Measurements from ENCODE around the gene FARP1.

Gene FARP1

DNA sequence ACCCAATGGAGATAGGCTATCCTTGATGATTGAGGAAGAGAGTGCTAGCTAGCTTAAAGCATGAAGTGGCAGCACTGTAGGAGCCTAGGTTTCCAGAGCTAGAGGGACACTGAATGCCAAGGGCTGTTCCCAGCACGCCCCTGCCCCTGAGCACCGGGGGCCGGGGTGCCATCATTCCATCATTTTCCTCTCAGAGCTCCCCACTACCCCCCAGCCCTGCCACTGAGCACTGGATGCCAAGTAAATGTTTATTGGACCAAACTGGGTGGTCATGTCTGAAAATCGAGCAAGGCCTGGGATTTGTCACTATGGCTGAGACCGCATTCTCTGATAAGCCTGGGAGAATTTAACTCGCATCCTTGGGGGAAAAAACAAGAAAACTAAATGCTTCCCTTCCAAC is 291.2 kb downstream of the FARP1 start:
- DNase-seq: no peak

DNA sequence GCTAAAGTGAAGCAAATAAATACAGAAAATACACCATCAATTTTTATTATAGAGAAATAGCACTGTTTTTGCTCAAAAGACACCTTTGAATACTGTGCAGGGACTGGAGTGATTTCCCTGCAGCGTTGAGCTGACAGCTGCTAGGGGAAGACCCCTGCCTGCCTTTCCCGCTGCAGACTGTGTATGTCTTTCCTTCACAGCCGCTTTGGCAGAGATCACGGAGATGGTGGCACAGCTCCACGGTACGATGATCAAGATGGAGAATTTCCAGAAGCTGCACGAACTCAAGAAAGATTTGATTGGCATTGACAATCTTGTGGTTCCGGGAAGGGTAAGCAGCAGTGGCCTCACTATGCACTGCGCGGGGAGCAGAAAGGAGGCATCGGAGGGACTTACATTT is 292.5 kb downstream of the FARP1 start:
- no peak for DNase-seq

DNA sequence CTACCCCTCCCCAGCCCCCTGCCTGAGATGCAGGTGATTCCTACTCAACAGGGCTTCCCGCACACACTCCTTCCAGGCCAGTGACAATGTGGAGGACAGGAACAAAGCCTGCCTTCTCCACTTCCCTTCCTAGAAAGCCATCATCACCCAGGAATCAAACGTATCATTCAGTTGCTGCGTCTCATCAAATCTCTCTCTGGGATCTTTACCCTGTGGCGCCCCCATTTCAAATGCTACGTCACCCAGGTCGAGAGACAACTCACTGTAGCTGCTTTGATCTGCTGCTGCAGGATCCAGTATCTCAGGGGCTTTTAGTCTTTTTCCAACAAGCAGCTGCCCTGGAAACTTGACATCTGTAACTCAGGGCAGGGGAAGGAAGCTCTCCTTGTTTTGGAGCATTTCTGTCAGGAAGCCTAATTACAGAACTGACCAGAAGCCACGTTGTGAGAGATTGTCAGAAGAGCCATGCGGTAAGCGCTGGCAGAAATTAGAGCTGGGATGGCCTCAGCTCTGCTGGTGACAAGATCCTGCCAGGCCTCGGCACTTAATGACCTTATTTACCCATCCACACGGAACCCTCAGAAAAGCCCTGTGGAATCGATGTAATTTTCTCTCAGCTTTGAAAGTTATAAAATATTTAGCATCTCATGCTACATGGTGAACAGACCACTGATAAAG is 293.5 kb downstream of the FARP1 start:
- DNase-seq: no peak

DNA sequence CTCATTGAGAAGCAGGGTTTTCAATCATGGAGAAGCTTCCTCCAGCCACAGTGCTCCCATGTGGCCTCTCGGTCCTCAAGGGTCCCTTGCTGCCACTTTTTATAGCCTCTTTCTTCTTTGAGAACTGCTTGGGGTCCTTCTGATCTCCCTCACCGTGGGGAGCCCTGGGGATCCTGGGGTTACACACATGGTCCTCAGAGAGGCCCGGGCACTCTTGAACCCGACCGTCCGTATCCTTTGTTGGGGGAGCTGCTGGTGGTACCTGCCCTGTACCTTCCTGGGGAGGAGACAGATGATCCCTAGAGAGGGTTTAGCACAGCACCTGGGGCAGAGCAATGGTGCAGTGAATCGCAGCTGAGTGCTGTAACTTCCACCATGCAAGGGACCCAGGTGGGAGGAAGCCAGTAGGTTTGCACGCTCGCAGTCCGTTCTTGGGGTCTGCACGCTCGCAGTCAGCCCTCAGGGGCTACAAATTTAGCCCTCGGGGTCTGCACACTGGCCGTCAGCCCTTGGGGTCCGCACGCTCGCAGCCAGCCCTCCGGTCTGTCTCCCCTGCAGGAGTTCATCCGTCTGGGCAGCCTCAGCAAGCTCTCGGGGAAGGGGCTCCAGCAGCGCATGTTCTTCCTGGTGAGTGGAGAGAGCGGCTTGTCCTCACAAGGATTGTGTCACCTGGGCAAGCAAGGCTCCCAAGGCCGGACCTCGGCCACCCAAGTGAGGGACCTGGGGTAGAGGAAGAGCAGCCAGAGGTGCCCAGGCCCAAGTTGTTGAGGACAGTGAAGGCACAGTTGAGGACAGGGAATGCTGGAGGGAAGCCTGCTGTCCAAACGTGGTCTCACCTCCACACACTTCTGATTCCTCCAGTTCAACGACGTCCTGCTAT is 295.6 kb downstream of the FARP1 start:
- DNase-seq: no peak

DNA sequence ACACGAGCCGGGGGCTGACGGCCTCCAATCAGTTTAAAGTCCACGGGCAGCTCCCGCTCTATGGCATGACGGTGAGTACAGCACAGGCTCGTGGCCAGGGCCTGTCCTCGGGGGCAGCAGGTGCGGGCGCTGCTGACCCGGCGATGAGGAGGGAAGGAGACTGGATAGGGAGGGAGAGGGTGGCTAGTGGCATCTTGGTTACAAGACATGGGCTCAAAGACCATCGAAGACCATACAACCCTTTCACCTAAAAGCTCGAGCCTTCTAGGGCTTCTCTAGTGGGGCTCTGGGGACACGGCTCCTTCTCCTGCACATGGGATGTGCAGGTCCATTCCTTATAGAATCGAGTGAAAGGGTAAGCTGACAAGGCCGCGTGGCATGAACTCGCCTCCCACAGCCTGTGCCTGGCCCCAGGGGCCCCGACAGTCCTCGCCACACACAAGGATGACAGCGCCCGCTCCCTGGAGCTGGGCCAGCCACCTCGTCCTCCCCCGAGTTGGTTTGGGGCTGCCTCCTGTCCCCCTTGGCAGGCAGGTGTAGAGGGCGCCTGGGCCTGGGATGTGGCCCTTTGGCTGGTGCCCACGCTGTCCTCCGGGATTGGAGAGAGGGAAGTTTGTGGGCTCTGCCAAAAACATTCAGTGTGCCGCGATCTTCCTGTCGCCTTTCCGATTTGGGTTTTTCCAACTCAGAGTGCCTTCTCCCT is 296.4 kb downstream of the FARP1 start:
- DNase-seq: no peak

DNA sequence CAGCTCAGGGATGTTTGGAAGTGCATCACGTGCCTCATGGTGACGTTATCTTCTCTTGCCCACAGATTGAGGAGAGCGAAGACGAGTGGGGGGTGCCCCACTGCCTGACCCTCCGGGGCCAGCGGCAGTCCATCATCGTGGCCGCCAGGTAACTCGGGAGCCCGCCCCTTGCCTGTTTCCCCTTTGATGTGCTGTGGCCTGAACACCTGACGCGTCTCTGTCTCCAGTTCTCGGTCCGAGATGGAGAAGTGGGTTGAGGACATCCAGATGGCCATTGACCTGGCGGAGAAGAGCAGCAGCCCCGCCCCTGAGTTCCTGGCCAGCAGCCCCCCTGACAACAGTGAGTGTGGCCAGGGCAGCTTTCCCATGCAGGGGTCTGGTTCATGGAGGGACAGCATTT is 297.0 kb downstream of the FARP1 start:
- no peak for DNase-seq

DNA sequence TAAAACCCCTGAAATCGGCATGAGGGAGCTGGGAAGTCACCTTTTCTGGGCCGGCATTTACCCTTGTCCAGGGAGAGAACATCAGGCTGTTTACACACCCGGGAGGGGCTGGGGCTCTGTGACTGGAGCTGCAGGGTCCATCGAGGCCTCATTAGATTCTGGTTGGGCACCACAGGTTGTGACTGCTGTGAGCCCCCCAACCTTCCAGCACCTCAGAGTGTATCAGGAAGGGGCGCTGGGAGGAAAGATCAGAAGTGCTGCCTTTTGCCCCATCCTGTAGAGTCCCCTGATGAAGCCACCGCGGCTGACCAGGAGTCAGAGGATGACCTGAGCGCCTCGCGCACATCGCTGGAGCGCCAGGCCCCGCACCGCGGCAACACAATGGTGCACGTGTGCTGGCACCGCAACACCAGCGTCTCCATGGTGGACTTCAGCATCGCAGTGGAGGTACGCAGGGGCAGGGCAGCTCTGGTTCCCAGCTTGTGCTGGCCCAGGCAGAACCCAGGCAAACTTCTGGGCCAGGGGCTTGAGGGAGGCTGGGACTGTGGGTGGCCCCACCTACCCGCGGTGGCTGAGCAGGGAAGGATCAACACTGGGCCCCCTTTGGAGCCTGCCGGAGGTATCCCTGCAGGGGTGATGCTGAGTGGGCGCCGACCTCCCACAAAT is 297.6 kb downstream of the FARP1 start:
- no peak for DNase-seq

DNA sequence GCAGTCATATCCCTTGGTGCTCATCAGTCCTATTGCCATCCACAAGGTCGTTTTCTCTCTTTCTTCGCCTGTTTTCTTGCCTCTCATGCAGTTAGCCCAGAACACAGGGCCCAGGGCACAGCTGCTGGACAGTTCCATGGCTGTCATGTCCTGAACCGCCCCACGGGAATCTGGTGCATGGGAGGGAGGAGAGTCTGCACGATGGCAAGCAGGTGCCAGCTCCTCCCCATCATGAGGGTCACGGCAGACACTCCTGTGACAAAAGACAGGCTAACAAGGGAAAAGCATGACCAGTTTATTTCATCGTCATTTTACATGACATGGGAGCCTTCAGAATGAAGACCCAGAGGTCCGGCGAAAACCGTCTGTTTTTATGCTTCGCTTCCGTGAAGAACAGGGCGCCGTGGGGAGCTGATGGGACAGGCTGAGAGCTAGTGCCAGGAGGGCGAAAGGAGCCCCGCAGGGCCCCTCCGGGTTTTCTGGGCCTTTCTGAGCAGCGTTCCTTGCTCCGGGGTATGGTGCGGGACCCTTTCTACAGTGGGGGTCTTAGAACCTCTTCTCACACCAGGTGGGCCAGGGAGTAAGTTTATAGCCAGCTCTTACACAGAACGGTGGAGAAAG is 298.3 kb downstream of the FARP1 start:
- DNase-seq: no peak

DNA sequence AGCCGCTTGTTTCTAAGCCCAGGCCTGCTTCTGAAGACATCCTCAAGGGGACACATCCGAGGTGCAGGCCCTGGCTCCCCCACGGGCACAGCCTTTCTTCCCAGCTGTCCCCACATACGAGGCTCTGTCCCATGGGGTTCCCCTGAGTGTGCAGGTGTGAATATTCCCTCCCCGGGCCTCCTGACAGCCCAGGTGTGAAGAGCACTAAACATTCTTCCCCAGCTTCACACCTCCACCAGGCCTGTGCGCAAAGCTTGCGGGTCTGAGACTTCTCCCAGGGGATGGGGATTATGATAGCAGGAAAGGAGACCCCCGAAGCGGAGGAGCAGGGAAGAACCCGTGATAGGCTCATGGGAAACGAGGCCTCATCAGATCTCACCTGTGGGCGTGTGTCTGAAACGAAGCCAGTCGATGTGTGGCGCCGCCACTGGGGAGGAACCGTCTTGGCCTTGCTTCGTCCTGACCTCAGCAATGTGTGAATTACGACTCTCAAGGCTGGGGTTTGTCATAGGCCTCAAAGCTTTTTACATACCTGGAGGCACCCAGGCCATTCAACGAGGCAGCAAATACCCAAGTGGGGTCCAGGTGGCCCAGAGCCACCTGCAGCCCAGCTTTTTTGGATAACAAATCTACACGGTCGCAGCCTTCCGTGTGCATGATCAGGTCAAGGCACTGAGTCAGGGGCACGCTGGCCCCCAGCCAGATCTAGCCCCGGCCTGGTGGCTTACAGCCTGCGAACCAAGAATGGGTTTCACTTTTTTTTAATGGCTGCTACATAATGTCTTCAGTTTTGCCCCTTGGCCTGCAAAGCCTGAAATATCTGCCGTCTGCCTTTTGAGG is 299.7 kb downstream of the FARP1 start:
- no peak for DNase-seq

DNA sequence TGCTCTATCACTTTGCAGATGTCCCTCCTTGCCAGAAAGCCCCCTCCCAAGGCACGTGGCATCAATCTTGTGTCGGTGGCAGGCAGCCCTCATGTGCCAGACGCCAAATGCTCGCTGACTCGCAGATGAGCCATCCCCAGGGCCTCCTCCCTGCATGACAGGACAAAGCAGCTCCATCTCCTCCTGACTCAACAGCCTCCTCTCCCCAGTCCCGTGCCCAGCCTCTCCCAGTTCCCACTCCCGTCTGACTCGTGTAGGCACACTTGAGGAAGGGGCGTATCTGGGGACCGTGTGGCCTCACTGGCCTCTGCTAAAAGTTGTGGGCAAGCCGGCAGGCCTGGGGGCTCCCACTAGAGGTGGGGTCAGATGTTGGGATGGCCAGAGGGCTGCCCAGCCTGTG is 300.4 kb downstream of the FARP1 start:
- peak; percentile 22 to 40 for DNase-seq

DNA sequence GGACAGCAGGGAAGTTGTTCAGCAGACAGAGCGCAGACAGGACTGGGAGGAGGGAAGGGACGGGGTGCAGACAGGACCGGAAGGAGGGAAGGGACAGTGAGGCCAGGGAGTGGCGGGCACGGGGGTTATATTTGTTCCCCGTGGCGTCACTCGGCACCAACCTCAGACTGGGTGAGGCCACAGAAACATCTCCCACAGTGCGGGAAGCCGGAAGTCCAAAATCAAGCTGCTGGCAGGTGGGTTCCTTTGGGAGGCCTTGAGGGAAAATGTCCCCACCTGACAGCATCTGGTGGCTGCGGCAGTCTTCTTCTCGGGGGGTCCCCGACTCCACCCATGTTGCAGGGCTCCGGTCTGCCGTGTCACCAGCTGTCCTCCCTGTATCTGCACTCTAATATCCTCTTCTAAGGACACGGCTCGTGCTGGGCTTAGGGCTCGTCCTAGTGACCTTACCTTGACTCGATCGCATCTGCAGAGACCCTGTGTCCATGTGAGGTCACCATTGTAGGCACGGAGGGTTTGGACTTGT is 301.0 kb downstream of the FARP1 start:
- no peak for DNase-seq

DNA sequence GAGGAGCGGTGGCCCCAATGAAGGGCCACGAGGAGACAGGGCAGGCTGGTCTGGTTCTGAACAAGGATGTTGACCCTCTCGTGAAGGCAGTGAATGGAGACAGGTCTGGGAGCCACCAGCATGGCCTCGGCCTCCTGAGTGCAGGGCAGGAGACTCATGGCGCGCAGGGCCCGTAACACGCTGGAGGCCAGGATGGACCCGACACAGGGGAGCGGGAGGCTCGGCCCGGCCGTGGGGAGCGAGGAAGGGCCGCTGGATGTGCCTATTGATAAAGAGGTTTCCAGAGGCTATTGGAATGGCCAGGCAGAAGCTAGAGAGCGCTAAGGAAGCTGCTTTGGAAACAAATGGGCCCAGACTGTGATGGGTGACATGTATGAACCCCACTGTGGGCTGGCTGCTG is 301.5 kb downstream of the FARP1 start:
- DNase-seq: no peak

DNA sequence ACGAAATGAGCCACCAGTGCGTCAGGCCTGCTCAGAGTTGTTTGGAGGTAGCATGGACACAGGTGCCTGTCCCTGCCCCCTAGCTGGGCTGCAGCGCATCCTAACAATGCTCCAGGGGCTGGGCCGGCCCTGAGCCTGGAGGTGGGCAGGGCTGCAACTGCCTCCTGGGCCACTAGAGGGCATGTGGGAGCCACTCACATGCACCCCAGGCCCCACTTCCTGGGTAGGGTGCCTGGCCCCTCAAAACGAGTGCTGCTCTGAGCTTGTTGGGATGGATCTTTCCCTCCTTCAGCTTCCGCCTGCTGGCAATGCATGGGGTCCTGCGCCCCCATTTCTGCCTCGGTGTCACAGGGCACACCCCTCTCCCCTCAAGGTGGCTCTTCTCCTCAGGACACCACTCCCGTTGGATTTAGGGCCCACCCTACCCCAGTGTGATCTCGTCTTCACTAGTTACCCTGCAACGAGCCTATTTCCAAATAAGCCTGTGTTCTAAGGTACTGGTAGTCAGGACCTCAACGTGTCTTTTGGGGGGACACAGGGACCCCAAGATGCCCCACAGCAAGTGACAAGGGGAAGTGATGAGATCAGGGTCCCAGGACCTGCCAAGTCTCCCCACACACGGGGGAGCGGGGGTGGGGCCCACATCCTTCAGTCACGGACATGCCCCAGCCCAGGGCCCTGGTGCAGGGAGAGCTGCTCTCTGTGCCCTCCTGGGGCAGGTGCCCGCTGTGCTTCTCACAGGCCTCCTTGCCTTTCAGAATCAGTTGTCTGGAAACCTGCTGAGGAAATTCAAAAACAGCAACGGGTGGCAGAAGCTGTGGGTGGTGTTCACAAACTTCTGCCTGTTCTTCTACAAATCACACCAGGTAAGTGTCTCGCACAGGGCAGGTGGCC is 302.7 kb downstream of the FARP1 start:
- peak; percentile 60 to 66 for DNase-seq

DNA sequence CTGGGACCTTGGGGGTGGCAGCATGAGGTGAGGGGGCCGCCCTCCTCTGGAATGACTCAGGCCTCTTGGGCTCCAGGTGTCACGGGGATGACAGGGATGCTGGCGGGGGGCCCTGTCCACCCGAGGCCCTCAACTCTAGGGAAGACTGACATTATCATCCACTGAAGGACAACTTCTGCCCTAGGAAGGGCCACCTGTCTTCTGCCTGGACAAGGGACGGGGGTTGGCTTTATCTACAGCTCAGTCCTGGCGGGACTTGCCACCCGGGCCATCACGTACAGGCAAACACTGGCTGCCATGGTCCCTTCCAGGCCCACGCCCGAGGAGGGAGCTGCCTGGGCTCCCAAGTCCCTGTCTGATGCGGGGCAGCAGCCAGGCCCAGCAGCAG is 303.3 kb downstream of the FARP1 start:
- no peak for DNase-seq

DNA sequence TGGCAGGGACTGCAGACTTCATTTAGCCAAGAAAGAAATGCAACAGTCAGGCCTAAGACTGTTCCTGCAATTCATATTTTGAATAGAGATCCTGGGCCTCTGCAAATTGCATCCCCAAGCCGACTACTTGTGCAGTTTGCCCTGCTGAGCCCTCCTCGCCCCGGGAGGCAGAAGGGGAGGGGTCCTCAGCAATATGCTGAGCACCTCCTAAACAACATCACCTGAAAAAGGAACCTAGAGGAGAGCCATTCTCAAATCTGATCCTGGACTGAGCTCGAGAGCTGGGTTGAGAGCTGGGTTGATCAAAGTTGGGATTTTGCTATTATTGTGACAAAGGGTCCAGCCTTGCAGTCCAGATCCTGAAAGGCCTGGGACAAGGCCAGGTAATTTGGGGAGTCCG is 304.2 kb downstream of the FARP1 start:
- DNase-seq: no peak

DNA sequence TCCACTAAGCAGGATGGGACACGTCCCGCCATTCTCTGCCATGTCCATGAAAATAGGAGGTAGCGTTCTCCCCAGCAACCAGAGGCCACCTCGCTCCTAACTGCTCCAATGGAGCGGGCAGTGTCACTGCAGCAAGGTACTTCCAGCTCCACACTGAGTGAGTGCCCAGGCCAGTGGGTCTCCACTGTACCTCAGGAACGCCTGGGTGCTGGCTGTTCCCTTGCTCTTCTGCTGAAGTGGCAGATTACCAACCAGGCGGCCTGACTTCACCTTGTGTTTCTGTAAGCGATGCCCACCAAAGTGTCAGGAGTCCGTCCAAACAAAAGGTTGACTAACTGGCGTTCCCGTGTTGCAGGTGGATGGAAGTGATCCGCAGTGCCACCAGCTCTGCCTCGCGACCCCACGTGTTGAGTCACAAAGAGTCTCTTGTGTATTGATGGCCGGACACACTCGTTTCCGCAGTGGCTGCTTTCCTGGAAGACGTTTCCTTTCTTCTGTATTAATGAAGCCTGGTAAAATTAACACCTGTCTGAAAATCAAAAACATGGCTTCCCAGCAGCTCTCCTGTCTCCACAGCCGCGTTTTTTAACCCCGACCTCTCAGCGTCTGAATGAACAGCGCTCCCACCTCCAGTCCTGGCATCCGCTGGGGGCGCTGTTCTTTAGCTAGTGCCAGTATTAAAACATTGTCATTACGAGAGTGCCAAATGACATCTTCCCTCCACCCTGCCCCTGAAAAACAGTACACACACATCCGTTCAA is 305.2 kb downstream of the FARP1 start:
- peak in 1 of 2 experiments; percentile 24 for DNase-seq

DNA sequence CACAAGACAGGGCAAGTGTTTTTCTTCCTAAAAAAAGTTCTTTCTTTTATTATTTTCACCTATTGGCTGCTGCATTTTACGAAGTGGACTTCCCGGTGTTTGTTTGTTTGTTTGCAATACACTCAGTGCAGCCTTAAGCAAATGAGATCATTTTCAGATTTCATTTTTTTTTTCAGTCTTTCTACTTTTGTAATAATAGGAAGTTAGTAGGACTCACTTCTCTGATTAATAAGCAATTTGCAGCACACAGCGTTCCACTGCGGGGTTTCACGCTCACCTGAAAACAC is 305.7 kb downstream of the FARP1 start:
- no peak for DNase-seq

DNA sequence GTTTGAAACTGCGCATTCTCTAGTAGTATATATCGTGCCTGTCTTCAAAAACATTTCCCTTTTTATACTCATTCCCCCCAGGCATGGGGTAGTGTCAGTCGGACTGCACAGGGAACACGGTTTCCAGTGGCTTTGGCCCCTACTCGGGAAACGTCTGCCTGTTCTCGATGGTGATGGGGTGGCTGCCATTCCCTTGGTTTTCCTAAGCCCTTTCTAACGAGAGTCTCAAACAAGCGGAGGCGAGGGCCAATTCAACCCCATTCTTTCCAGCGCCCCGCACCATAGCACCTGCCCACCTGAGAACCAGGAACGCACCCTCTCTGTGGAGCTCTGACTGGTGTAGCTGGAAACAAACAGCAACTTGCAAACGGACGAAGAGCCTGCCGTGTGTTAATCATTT is 306.4 kb downstream of the FARP1 start:
- DNase-seq: no peak

DNA sequence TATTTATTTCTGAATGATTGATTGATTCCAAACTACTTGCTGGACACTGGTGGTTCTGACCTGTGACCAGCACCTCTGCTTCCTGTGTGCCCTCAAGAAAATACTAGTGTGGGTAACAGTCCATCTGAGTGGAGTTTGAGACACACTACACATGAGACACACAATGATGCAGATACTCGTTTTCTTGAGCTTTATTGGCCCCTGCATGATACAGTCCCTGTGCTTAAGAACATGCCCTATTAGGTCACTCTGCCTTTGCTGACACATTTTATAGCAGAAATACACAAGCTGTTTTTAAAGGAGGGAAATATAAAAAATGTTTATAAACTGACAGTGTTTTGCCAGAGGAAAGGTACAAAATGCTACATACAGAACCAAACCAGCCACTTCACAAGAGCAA is 307.1 kb downstream of the FARP1 start:
- DNase-seq: no peak

DNA sequence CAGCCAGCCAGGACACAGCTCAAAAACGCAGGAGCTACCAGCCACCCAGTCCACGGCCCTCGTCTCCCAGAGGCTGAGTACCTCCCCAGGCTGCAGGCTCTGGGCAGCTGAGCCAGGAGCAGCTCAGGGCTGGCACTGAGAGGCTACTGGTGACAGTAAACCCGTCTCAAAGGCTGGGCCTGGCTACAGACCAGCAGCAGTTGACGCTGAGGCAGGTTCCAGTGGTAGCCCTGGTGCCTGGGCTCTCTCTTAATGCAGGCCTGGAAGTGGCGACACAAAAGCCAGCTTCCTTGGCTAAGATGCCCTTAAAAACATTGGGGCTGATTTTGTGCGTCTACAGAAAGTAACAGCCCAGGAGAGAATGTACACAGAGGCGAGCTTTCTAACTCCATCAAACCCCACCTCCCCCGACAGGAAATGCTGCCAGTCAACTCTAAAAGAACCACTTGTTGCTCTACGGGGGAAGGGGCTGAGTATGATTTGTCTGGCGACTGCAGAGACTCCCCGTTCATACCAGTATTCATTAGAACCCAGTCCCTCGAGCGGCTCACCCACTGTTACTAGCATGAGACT is 307.7 kb downstream of the FARP1 start:
- DNase-seq: no peak

All from SW 1271 (cell line).